H1 (cell line): Measurements from ENCODE around the gene SLC25A11.

Experiments used
- BACH1 ChIP-seq: IDR thresholded peaks from 2 replicates; pipeline ENCODE4 v1.6.1; 2012; ENCODE audit warnings: low read length, improper control_type of control experiment
- CHD2 ChIP-seq: IDR thresholded peaks from 2 replicates; pipeline ENCODE4 v1.6.1; 2012; ENCODE audit warnings: low read length, improper control_type of control experiment
- GTF2F1 ChIP-seq: IDR thresholded peaks from 2 replicates; pipeline ENCODE4 v1.6.1; 2012; ENCODE audit warnings: low read depth, low read length, improper control_type of control experiment, borderline replicate concordance
- SP1 ChIP-seq: IDR thresholded peaks from 2 replicates; pipeline ENCODE4 v1.6.1; 2011; ENCODE audit warnings: low read depth, low read length
- SP4 ChIP-seq: IDR thresholded peaks from 2 replicates; pipeline ENCODE4 v1.6.1; 2012; ENCODE audit warnings: low read length, inconsistent platforms
- ZNF274 ChIP-seq: IDR thresholded peaks from 2 replicates; pipeline ENCODE4 v1.7.0; 2012; ENCODE audit warnings: low read length, borderline replicate concordance; ENCODE audit errors: extremely low read depth
- TF ChIP-seq, protein P1 (sequence below), 3 experiments: IDR thresholded peaks; 1 replicate in 2 of 3; 2 replicates in 1 of 3; pipeline versions ENCODE4 v1.5.1 to v1.6.1; 2011; ENCODE audit warnings: low read length in 3 of 3, mild to moderate bottlenecking in 3 of 3, inconsistent platforms in 2 of 3, low read depth in 1 of 3, moderate library complexity in 1 of 3; ENCODE audit not compliant: insufficient read depth in 1 of 3; ENCODE audit errors: control extremely low read depth in 1 of 3

DNA sequence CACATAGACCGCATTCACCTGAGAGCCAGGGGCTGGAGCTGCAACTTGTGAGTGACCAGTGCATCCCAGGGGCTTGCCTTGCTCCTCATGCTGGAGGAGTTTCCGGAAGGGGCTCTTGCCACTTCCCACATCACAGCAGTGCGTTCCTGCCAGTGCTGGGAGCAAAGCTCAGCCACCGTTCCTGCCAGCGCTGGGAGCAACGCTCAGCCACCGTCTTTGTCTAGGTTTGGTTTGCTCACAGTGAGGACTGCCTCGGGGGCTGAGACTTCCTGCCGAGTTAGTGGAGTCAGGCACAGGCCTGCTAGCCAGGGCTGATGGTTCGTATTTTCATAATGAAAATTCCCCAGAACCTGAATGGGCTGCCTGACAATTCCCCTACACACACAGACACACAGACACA is 31.5 kb downstream of the SLC25A11 start:
- TF ChIP-seq BACH1 (no peak), CHD2 (no peak), SP4 (no peak), ZNF274 (no peak), SP1 (no peak), GTF2F1 (no peak)
- TF ChIP-seq, protein P1, sequence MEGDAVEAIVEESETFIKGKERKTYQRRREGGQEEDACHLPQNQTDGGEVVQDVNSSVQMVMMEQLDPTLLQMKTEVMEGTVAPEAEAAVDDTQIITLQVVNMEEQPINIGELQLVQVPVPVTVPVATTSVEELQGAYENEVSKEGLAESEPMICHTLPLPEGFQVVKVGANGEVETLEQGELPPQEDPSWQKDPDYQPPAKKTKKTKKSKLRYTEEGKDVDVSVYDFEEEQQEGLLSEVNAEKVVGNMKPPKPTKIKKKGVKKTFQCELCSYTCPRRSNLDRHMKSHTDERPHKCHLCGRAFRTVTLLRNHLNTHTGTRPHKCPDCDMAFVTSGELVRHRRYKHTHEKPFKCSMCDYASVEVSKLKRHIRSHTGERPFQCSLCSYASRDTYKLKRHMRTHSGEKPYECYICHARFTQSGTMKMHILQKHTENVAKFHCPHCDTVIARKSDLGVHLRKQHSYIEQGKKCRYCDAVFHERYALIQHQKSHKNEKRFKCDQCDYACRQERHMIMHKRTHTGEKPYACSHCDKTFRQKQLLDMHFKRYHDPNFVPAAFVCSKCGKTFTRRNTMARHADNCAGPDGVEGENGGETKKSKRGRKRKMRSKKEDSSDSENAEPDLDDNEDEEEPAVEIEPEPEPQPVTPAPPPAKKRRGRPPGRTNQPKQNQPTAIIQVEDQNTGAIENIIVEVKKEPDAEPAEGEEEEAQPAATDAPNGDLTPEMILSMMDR (IDR thresholded peaks at IDR 0.05; ENCODE audit: control extremely low read depth in 1 of 3, insufficient read depth in 1 of 3, low read depth in 1 of 3, low read length in 3 of 3): no peak
